GM12873 (cell line): ENCODE data around the gene OSM.

ENCODE experiments used
- TF ChIP-seq, protein P1 (sequence below): IDR thresholded peaks from 2 replicates; pipeline ENCODE4 v1.5.1; 2012; ENCODE audit warnings: low read depth, mild to moderate bottlenecking, moderate library complexity, low read length, control low read depth; ENCODE audit not compliant: insufficient read depth; ENCODE audit errors: missing control alignments

OSM gene

DNA sequence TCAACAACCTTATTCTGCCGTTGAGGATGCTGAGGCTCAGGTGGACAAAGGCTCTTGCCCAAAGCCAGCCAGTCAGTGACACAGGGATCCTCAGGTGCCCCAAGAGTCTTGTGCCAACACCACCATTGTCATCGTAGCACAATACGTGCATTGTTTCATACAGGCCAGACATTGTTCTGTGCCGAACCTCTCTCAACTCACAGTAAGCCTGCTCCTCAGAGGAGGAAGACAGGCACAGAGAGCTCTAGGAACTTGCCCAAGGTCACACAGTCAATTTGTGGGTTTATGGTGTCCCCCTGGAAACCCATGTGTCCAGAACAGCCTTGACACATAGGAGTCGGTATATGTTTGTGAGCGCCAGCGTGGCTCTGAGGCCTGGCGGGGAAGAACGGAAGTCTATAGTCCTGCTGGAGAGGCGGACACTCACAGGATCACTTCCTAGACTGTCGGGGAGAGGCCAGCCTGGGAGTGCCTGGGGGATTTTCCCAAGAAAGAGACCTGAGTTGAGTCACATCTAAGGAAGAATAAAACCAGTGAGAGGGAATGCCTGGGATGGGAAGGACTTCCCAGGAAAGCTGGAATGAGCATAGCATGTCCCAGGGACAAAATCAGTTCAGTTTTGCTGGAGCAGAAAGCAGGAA is 40.3 kb downstream of the OSM start:
- TF ChIP-seq, protein P1, sequence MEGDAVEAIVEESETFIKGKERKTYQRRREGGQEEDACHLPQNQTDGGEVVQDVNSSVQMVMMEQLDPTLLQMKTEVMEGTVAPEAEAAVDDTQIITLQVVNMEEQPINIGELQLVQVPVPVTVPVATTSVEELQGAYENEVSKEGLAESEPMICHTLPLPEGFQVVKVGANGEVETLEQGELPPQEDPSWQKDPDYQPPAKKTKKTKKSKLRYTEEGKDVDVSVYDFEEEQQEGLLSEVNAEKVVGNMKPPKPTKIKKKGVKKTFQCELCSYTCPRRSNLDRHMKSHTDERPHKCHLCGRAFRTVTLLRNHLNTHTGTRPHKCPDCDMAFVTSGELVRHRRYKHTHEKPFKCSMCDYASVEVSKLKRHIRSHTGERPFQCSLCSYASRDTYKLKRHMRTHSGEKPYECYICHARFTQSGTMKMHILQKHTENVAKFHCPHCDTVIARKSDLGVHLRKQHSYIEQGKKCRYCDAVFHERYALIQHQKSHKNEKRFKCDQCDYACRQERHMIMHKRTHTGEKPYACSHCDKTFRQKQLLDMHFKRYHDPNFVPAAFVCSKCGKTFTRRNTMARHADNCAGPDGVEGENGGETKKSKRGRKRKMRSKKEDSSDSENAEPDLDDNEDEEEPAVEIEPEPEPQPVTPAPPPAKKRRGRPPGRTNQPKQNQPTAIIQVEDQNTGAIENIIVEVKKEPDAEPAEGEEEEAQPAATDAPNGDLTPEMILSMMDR = no peak

DNA sequence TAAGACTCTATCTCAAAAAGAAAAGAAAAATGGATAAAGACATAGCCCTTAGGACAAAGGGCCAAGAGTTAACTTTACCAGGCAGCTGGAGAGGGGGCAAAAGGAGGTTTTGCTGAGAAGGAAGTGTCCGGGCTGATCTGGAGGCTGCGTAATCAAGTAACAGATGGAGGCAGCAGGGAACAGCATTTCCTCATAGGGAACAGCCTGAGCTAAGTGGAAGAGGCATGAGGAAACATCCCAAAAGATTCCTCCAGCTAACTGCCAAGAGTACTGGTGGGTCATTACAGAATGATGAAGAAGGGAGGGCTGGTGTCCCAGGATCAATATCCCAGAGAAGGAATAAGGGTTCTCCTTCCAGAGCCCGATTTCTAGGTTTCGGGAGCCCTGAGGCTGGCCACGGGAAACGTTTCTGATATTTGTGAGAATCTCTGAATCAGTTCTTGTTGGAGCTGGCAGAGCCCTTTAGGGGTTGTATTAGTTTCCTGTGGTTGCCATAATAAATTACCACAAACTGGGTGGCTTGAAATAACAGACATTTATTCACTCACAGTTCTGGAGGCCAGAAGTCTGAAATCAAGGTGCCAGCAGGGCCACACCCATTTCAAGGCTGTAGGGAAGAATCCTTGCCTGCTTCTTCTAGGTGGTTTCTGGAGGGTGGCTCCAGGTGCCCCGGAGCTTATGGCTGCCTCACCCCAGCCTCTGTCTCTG is 41.3 kb downstream of the OSM start:
- TF ChIP-seq, protein P1 = no peak

DNA sequence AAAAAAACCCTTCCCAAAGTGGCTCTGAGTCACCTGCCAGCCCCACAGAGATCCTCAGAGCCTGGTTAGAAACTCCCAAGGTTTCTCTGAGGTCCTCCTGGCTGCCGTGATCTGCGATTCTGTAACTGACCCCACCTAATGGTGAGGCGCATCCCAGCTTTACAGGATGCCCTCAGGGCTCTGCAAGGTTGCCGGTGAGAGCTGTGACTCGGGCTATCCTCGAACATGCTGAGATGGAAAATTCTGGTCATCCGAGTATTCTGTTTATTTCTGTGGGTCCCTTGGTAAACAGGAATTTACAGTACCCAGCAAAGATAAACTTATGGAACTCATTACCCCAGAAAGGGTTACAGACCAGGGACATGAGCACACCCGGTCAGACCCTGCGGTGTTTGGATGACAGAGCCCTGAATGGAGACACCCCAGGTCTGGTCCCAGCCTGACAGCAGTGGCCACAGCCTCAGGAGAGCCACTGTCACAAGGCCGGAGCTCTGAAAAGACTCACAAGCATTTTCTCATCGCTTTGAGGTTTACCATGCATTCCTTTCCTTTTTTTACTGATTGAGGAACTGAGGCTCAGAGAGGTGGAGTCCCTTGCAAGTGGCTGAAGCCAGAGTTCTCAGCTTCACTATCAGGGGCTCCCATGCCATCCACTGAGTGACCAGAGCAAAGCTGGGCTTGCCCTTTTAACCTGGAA is 42.3 kb downstream of the OSM start:
- TF ChIP-seq, protein P1 = no peak

DNA sequence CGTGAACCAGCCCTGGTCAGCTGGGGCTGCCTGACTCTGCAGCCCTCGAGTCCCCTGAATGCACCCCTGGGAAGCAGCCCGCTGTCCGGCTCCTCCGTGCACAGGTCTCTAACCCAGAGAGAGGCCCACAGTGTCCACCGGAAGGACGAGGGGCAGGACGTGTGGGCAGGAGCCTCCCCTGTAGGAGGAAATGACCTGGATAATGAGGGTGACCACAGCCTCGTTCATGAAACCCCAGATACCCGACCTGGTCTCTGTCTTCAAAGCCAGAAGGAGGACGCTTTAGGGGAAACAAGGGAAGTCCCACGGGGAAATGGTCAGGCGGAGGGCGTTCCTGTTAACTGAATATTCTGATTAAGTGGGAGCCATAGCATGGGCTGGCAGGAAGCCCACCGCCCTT is 43.3 kb downstream of the OSM start:
- TF ChIP-seq, protein P1 = no peak

DNA sequence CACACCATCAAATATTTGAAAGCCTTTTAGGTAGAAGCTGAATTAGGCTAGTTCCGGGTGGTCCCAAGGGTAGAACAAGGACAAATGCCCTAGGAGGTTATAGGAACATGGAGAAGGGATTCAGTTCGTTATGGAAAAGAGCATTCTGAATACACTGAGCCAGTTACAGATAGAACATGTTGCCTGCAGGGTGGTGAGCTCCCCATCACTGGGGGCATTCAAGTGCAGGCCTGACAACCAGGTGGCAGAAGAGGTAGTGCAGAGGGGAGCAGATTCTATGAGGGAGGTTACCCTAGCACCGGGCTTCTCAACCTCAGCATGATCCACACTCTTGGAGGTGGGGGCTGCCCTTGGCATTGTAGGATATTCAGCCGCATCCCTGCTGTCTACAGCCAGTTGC is 44.3 kb downstream of the OSM start:
- TF ChIP-seq, protein P1 = no peak

DNA sequence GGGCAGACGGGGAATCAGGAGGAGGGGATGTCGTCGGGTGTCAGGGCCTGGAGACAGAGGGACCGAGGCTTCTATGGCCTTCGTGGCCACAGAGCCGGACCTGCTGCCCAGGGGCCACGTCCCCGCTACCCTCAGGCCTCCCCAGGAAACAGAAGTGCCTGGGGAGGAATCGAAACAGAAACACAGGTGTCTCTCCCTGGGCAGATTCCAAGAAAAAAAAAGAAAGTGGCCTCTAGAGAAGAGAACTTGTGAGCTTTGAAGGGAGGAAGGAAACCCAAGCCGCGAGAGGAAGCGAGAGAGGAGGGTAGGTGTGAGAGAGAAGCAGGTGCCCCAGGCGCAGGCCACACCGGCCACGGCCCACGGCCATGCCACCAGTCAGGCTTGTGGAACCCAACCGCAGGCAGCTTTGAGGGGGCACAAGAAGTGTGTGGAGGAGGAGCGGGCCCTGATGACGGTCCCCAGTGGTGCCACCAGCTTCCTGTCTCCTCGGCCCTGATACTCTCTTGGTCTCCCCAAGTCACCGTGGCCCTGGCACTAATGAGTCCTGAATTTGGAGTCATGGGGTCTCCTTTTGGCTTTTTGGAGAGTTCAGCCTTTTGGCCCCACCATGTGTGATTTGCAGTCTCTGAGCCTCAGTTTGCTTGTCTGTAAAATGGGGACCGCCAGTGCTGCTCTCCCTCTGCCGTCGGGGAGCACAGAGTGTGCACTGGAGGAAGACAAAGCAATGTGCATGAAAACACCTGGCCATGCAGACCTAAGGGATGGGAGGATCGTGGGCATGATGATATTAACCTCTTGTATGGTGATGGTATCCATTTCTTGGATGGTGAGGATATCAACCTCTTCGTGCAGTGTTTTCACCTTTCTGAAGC is 45.3 kb downstream of the OSM start:
- TF ChIP-seq, protein P1 = no peak
